Ectodermal cell (in vitro differentiated cells): ENCODE results near the gene SAMD14.

Experiments used
- H3K27ac ChIP-seq: 2 replicates; pipeline ENCODE4 v1.7.0; 2013; ENCODE audit warnings: mild to moderate bottlenecking, low read depth, low read length; ENCODE audit not compliant: insufficient read depth, poor library complexity, severe bottlenecking
- H3K27me3 ChIP-seq: 2 replicates; pipeline ENCODE4 v1.7.0; 2013; ENCODE audit warnings: mild to moderate bottlenecking, low read length; ENCODE audit not compliant: insufficient read depth, control insufficient read depth, poor library complexity, severe bottlenecking
- H3K36me3 ChIP-seq: one replicate; pipeline ENCODE4 v1.7.0; 2013; ENCODE audit warnings: low read length; ENCODE audit not compliant: control insufficient read depth, insufficient read depth
- H3K4me1 ChIP-seq: one replicate; pipeline ENCODE4 v1.7.0; 2013; ENCODE audit warnings: low read length; ENCODE audit not compliant: control insufficient read depth, insufficient read depth
- H3K4me3 ChIP-seq: 2 replicates; pipeline ENCODE4 v1.7.0; 2013; ENCODE audit warnings: low read depth, low read length, control low read depth; ENCODE audit not compliant: insufficient read depth
- H3K9me3 ChIP-seq: 2 replicates; pipeline ENCODE4 v1.7.0; 2013; ENCODE audit warnings: mild to moderate bottlenecking, low read length, moderate library complexity; ENCODE audit not compliant: control insufficient read depth
- WGBS, 2 experiments: methylation state at CpG; one replicate each; pipeline ENCODE4 v1.1.7; 2013; ENCODE audit warnings: missing lambda C conversion rate in 2 of 2; 5-methylcytosine and 5-hydroxymethylcytosine counted together

SAMD14 gene

DNA sequence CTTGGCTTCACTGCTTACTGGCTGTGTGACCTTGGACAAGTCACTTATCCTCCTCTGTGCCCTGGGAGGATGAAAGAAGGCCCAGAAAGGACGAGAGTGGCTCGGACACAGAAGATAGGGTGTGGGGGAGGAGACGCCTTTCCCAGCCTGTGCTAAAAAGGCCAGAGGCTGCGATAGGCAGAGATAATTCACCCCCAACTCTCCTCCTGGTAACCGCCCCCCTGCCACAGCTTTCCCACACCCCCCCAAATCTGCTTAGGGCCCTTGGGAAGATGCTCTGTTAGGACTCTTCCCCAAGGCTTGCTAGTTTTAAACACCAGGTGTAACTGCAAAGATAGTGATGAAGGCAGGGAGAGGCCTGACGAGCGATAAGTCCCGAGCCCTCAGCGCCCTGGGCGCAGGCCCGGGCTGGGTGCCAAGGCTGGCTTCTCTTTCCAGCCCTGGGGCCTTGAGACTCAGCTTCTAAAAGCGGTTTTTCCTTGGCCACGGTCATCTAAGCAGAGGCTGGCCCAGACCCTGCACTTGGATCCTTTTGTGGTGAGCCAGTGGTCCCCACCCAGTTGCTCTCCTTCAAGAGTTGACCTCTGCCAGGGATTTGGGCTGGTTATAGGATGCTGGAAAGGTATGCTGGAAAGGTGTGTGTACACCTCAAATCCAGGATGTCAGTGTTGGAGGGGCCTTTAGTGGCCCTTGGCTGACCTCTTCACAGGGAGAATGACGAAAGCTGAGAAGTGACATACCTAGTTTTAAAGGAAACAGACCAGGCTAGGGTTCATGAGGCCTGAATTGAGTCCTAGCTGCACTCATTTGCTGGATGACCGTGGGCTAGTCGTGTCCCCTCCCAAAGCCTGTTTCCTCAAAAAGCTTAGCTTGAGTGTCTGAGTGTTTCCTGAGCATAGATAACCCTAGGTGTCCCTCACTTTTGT is 24.0 kb upstream of the SAMD14 start:
- Histone ChIP-seq H3K4me1 (peaks cover 10% of the 10 kb centered on the region), H3K27ac (no peak overlapping the region), H3K27me3 (peaks cover 16% of the 10 kb centered on the region), H3K9me3 (no peaks in the 10 kb centered on the region), H3K36me3 (no peaks in the 10 kb centered on the region), H3K4me3 (no peak overlapping the region)
- WGBS, 2 experiments = 90 to 92% methylated on average over 16 of the region's 16 CpGs

DNA sequence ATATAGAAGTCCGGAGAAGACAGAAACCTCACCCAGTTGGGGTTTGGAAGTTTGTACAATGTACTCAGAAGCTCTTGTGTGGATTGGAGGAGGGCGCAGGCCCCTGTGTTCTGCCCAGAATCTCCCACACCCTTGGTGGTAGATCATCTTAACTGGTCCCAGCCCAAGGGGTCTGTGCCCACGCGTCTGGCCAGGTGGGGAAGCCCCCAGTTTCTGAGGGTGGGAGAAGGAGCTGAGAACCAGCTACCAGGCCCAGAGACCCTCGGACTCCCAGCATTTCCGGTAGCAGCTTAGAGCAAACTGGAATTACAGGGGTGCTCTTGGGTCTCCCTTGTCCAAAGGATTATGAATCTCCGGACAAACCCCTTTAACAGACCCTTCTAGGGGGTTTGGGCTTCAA is 22.8 kb upstream of the SAMD14 start:
- Histone ChIP-seq H3K27ac (no peak overlapping the region), H3K36me3 (no peaks in the 10 kb centered on the region), H3K4me1 (peaks cover 17% of the 10 kb centered on the region), H3K4me3 (no peak overlapping the region), H3K9me3 (no peaks in the 10 kb centered on the region), H3K27me3 (peaks cover 16% of the 10 kb centered on the region)
- 76 to 84% methylated on average over 6 to 7 of the region's 7 CpGs for WGBS, 2 experiments

GRCh38 chr17:50151937-50152547 is 22.1 kb upstream of the SAMD14 start:
- H3K4me1 ChIP-seq = peaks cover 24% of the 10 kb centered on the region
- no peaks in the 10 kb centered on the region for H3K9me3 ChIP-seq
- peak overlapping the region; percentile 17 for H3K4me3 ChIP-seq
- WGBS, 2 experiments = 3 to 4% methylated on average over 12 of the region's 12 CpGs
- no peaks in the 10 kb centered on the region for H3K36me3 ChIP-seq
- H3K27ac ChIP-seq = peak overlapping the region; percentile 5
- H3K27me3 ChIP-seq = peaks cover 16% of the 10 kb centered on the region

- Histone ChIP-seq H3K4me1 (peaks cover 32% of the 10 kb centered on the region), H3K4me3 (peak overlapping the region; percentile 70), H3K9me3 (no peaks in the 10 kb centered on the region), H3K27me3 (peaks cover 16% of the 10 kb centered on the region), H3K27ac (peak overlapping the region; percentile 52), H3K36me3 (no peaks in the 10 kb centered on the region)
- WGBS, 2 experiments = 1 to 2% methylated on average over 39 to 40 of the region's 40 CpGs
Measured at GRCh38 chr17:50151041-50151936, 21.3 kb upstream of the SAMD14 start.

DNA sequence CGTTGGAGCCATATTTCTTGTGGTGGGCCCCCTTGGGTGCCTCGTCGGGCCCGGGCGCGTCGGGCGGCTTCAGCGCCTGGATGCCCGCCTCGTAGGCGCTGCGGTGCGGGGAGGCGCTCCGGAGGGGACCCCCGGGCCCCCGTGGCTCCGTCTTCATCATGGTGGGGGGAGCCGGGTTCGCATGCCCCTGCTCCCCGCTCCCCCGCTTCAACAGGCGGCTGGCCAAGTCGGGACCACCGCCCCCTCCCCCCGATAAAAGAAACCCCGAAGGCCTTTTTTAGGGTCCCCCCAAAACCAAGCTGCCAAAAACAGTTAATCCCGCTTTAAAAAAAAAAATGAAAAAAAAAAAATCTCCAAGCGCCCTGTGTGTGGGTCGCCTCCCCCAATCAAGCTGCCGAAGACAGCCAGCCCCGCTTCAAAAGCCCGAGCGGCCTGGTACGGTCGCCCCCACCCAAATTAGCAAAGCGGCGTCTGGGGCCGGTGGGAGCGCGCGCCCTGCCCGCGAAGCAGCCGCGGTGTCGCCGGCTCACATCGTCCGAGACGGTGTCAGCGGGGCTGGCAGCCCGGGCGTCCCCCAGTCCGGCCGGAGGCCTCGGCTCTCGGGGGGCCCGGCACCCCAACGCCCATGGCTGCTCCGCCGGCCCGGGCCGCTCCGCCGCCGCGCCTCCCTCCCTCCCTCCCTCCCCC is 20.5 kb upstream of the SAMD14 start, which contains the start of gene PPP1R9B:
TSS of gene PPP1R9B (minus strand) at position 324 of the 687 bp plus-strand sequence. CDS start at position 160, 164 bp downstream.
- Histone ChIP-seq H3K27ac (peak within 1 kb of the TSS; percentile 52), H3K9me3 (no peaks in the 10 kb centered on the region), H3K36me3 (no peaks in the 10 kb centered on the region), H3K27me3 (peaks cover 16% of the 10 kb centered on the region), H3K4me1 (peaks cover 38% of the 10 kb centered on the region), H3K4me3 (peak within 1 kb of the TSS; percentile 70)
- 0% methylated on average over 69 of the region's 69 CpGs for WGBS, 2 experiments

DNA sequence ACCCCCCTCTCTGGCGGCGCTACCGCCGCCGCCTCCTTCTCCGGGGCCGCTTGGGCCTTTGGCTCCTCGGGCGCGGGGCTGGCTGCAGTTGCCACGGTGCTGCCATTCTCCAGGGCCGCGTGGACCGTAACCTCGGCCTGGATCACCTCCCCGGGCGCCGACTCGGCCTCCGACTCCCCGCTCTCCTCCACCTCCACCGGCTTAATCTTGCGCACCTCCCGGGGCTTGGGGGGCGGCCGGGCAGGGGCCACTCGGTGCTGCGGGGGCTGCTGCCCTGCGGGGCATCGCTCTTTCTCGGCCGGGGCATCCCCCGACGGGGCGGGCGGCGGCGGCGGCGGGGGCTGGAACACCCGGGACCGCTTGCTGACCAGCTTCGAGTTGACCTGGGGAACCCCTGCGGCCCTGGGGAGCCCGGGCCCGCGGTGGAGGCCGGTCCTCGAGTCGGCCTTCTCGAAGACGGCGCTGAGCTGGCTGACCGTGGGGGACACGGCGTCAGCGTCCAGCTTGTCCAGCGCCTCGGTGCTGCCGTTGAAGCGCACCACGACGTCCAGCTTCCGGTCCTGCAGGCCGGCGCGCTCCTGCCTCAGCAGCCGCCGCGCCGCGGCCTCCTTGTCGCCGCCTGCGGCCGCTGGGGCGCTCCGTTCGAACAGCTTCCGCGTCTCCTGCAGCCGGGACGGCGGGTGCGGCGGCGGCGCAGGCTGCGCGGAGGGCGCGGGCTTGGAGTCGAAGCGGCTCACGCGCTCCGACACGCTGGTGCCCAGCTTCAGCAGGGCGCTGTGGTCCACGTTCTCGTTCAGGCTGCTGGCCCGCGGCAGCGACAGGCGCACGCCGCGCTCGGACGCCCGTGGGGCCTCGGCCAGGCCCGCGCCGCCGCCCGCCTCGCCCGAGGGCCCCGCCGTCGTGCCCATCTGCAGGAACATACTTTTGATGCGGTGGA is 19.7 kb upstream of the SAMD14 start:
- Histone ChIP-seq H3K27ac (no peak overlapping the region), H3K4me3 (peak overlapping the region; percentile 70), H3K27me3 (peaks cover 16% of the 10 kb centered on the region), H3K4me1 (peaks cover 38% of the 10 kb centered on the region), H3K9me3 (no peaks in the 10 kb centered on the region), H3K36me3 (peaks cover 4% of the 10 kb centered on the region)
- WGBS, 2 experiments = 0 to 1% methylated on average over 123 of the region's 123 CpGs

GRCh38 chr17:50149091-50149416 is 19.1 kb upstream of the SAMD14 start:
- H3K4me3 ChIP-seq = peak overlapping the region; percentile 70
- peaks cover 38% of the 10 kb centered on the region for H3K4me1 ChIP-seq
- WGBS, 2 experiments = 1% methylated on average over 30 of the region's 30 CpGs
- H3K36me3 ChIP-seq = peaks cover 8% of the 10 kb centered on the region
- H3K27ac ChIP-seq = no peak overlapping the region
- no peaks in the 10 kb centered on the region for H3K9me3 ChIP-seq
- peaks cover 16% of the 10 kb centered on the region for H3K27me3 ChIP-seq

GRCh38 chr17:50148226-50149090 is 18.5 kb upstream of the SAMD14 start:
- Histone ChIP-seq H3K4me1 (peaks cover 38% of the 10 kb centered on the region), H3K27ac (no peak overlapping the region), H3K36me3 (peaks cover 14% of the 10 kb centered on the region), H3K9me3 (no peaks in the 10 kb centered on the region), H3K4me3 (peak overlapping the region; percentile 70), H3K27me3 (peaks cover 16% of the 10 kb centered on the region)
- WGBS, 2 experiments = 3 to 5% methylated on average over 25 of the region's 25 CpGs
